ENCODE data around the gene SMIM13.

- TF ChIP-seq CTCF (IDR thresholded peaks at IDR 0.05; ENCODE audit: insufficient read depth, low read depth, low read length), result no peak
- no peak for TF ChIP-seq EZH2 (IDR thresholded peaks at IDR 0.05; ENCODE audit: insufficient read depth, low read length)
Observed at GRCh38 chr6:11078266-11078665, 15.4 kb upstream of the SMIM13 start.
